HG03280 (cell line): ENCODE measurements around the gene PRMT3.
"Not testable (repeated sequence)": the region's sequence is repeated elsewhere in the genome, so short reads cannot be mapped to it uniquely, and the experiment has no call there.

Source experiments
- ATAC-seq: cut with Tn5 transposase; IDR thresholded peaks from one replicate; pipeline ENCODE4 v1.9.1; 2021; ENCODE audit warnings: mild to moderate bottlenecking, moderate library complexity; ENCODE audit not compliant: unreplicated experiment

PRMT3 gene

GRCh38 chr11:20373568-20374209 is 13.8 kb upstream of the PRMT3 start:
- no peak for ATAC-seq

- ATAC-seq: no peak
Observed at GRCh38 chr11:20374741-20375300, 12.7 kb upstream of the PRMT3 start.

- no peak for ATAC-seq
Observed at GRCh38 chr11:20376162-20376730, 11.3 kb upstream of the PRMT3 start.

GRCh38 chr11:20385996-20386395 is 1.5 kb upstream of the PRMT3 start:
- ATAC-seq: not testable (repeated sequence)

- peak; percentile 16 for ATAC-seq
Observed at GRCh38 chr11:20388096-20389055, 860 bp downstream of the PRMT3 start.

- ATAC-seq: peak; percentile 83
Observed at GRCh38 chr11:20397281-20397680, 9.8 kb downstream of the PRMT3 start.

- ATAC-seq: no peak
Observed at GRCh38 chr11:20399498-20399897, 12.0 kb downstream of the PRMT3 start.

- no peak for ATAC-seq
Observed at GRCh38 chr11:20403059-20403458, 15.5 kb downstream of the PRMT3 start.

- ATAC-seq: no peak
Observed at GRCh38 chr11:20406484-20406883, 19.0 kb downstream of the PRMT3 start.

- ATAC-seq: no peak
Observed at GRCh38 chr11:20407344-20407743, 19.8 kb downstream of the PRMT3 start.

GRCh38 chr11:20415432-20415831 is 27.9 kb downstream of the PRMT3 start:
- ATAC-seq: peak; percentile 57

- no peak for ATAC-seq
Observed at GRCh38 chr11:20417771-20418170, 30.3 kb downstream of the PRMT3 start.

GRCh38 chr11:20421946-20422345 is 34.4 kb downstream of the PRMT3 start:
- ATAC-seq: no peak

GRCh38 chr11:20429216-20429615 is 41.7 kb downstream of the PRMT3 start:
- ATAC-seq: no peak

GRCh38 chr11:20438637-20439036 is 51.1 kb downstream of the PRMT3 start:
- no peak for ATAC-seq

- ATAC-seq: no peak
Observed at GRCh38 chr11:20443596-20443995, 56.1 kb downstream of the PRMT3 start.

- no peak for ATAC-seq
Observed at GRCh38 chr11:20444535-20444934, 57.0 kb downstream of the PRMT3 start.

- ATAC-seq: no peak
Observed at GRCh38 chr11:20448834-20449233, 61.3 kb downstream of the PRMT3 start.

- ATAC-seq: no peak
Observed at GRCh38 chr11:20450829-20451228, 63.3 kb downstream of the PRMT3 start.

- ATAC-seq: no peak
Observed at GRCh38 chr11:20451568-20451967, 64.1 kb downstream of the PRMT3 start.

GRCh38 chr11:20452585-20452984 is 65.1 kb downstream of the PRMT3 start:
- no peak for ATAC-seq
